ENCODE results near the gene SUDS3.

DNA sequence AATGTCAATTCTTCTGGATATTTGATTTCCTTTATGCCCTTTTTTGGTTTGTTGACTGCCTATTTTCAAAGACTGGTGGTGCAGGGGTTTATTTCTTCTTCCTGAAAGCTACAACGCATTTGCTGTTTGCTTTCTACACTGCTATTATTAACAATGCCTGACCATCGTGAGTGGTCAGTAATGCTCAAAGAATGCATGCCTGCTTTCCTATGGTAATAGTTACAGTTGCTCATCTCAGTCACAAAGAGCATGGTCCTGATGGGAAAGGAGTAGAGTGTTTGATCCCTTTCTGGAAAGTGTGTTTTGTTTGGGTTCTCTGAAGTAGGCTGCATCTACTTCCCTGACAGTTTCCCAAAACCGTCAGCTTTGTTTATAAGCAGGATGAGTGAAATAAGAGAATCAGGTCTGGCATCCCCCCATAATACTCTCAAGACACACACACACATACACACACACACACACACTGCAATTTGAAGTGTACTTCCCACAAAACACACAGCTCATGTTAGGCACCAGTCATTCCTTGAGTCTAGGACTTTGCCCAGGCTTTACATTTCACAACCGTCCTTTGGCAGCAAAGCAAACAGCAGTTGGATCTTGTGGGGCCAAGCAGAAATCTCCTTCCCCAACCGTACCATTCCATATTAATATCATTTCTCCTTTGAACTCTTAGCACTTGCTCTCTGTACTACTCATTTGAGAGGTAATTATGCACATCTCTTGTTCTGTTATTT, 56.6 kb downstream of the SUDS3 start:
- TF ChIP-seq CTCF (conservative IDR thresholded peaks at IDR 0.05; ENCODE audit: low read depth in 2 of 2), result no peak
- TF ChIP-seq EZH2 (IDR thresholded peaks at IDR 0.05; ENCODE audit: low read depth, unreplicated experiment), result no peak
- no peak for TF ChIP-seq POLR2AphosphoS5 (IDR thresholded peaks at IDR 0.05; ENCODE audit: low read depth)
- TF ChIP-seq EZH2phosphoT487 (IDR thresholded peaks at IDR 0.05; ENCODE audit: unreplicated experiment), result no peak
- TF ChIP-seq, protein P1, sequence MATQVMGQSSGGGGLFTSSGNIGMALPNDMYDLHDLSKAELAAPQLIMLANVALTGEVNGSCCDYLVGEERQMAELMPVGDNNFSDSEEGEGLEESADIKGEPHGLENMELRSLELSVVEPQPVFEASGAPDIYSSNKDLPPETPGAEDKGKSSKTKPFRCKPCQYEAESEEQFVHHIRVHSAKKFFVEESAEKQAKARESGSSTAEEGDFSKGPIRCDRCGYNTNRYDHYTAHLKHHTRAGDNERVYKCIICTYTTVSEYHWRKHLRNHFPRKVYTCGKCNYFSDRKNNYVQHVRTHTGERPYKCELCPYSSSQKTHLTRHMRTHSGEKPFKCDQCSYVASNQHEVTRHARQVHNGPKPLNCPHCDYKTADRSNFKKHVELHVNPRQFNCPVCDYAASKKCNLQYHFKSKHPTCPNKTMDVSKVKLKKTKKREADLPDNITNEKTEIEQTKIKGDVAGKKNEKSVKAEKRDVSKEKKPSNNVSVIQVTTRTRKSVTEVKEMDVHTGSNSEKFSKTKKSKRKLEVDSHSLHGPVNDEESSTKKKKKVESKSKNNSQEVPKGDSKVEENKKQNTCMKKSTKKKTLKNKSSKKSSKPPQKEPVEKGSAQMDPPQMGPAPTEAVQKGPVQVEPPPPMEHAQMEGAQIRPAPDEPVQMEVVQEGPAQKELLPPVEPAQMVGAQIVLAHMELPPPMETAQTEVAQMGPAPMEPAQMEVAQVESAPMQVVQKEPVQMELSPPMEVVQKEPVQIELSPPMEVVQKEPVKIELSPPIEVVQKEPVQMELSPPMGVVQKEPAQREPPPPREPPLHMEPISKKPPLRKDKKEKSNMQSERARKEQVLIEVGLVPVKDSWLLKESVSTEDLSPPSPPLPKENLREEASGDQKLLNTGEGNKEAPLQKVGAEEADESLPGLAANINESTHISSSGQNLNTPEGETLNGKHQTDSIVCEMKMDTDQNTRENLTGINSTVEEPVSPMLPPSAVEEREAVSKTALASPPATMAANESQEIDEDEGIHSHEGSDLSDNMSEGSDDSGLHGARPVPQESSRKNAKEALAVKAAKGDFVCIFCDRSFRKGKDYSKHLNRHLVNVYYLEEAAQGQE (IDR thresholded peaks at IDR 0.05; ENCODE audit: unreplicated experiment), result no peak
- no peak for TF ChIP-seq JUNB (IDR thresholded peaks at IDR 0.05; ENCODE audit: unreplicated experiment)

All from GM23338 (cell line).